Urothelium cell line (cell line): Measurements from ENCODE around the gene AP1M1.

Experiments used
- DNase-seq: peaks from one replicate; pipeline ENCODE4 v3.0.0; 2011; ENCODE audit warnings: low spot score, mixed read lengths
- FAIRE-seq: peaks from 2 replicates; lab custom pipeline; 2011; peaks lifted over from hg19 to GRCh38; lab: Jason Lieb, UNC

AP1M1 gene

GRCh38 chr19:16207063-16207462, 9.4 kb downstream of the AP1M1 start:
- no peak for DNase-seq

GRCh38 chr19:16207490-16208025, 9.8 kb downstream of the AP1M1 start:
- DNase-seq (no peak), FAIRE-seq (no peak)

More at GRCh38 chr19:16207063-16207462, 9.4 kb downstream of the AP1M1 start:
- FAIRE-seq, result no peak

- DNase-seq, result no peak
- FAIRE-seq, result no peak
Observed at GRCh38 chr19:16208064-16208759, 10.5 kb downstream of the AP1M1 start.

GRCh38 chr19:16208847-16209665, 11.3 kb downstream of the AP1M1 start:
- no peak for FAIRE-seq

GRCh38 chr19:16210168-16210567, 12.5 kb downstream of the AP1M1 start:
- DNase-seq, result no peak
- no peak for FAIRE-seq

More at GRCh38 chr19:16208847-16209665, 11.3 kb downstream of the AP1M1 start:
- DNase-seq, result no peak

- FAIRE-seq, result no peak
- DNase-seq, result no peak
Observed at GRCh38 chr19:16213076-16213475, 15.4 kb downstream of the AP1M1 start.

- FAIRE-seq (no peak), DNase-seq (no peak)
Observed at GRCh38 chr19:16216744-16217670, 19.3 kb downstream of the AP1M1 start.

- FAIRE-seq, result no peak
- no peak for DNase-seq
Observed at GRCh38 chr19:16217716-16218451, 20.2 kb downstream of the AP1M1 start.

- DNase-seq (no peak), FAIRE-seq (no peak)
Observed at GRCh38 chr19:16218851-16219250, 21.1 kb downstream of the AP1M1 start.

- no peak for DNase-seq
Observed at GRCh38 chr19:16222806-16223205, 25.1 kb downstream of the AP1M1 start.

GRCh38 chr19:16223746-16224145, 26.0 kb downstream of the AP1M1 start:
- FAIRE-seq, result no peak

More at GRCh38 chr19:16222806-16223205, 25.1 kb downstream of the AP1M1 start:
- FAIRE-seq, result no peak

GRCh38 chr19:16224293-16225045, 26.8 kb downstream of the AP1M1 start:
- DNase-seq (no peak), FAIRE-seq (no peak)

More at GRCh38 chr19:16223746-16224145, 26.0 kb downstream of the AP1M1 start:
- no peak for DNase-seq

GRCh38 chr19:16225279-16226183, 27.8 kb downstream of the AP1M1 start:
- FAIRE-seq (no peak), DNase-seq (no peak)

- FAIRE-seq (no peak), DNase-seq (no peak)
Observed at GRCh38 chr19:16226184-16226591, 28.5 kb downstream of the AP1M1 start.

GRCh38 chr19:16226878-16227836, 29.4 kb downstream of the AP1M1 start:
- DNase-seq (no peak), FAIRE-seq (no peak)

- DNase-seq (no peak), FAIRE-seq (no peak)
Observed at GRCh38 chr19:16227837-16228636, 30.3 kb downstream of the AP1M1 start.
